H1 (cell line): ENCODE data around the gene CCAR1. TPM values are rescaled to one million over a fixed set of nuclear protein-coding genes. Genes with fewer than 3 reads are reported as not detected.
"Not testable (repeated sequence)": the region's sequence is repeated elsewhere in the genome, so short reads cannot be mapped to it uniquely, and the experiment has no call there.

Source experiments
- CTCF ChIA-PET: fragments of 300-600 bp; sonication (Branson Sonifier 250); formaldehyde crosslinking; loops from one replicate; lab custom pipeline; 2021; ENCODE audit not compliant: partially characterized antibody; lab: Charles Lee
- POLR2A ChIA-PET: fragments of 300-600 bp; sonication (Branson Sonifier 250); formaldehyde crosslinking; loops from one replicate; lab custom pipeline; 2021; ENCODE audit warnings: inconsistent platforms; ENCODE audit not compliant: partially characterized antibody; lab: Charles Lee
- DNase-seq, 2 experiments: peaks; one replicate each; pipeline versions ENCODE4 v3.0.0 to v3.0.0-alpha.2; 2010 to 2022; ENCODE audit warnings: low spot score in 2 of 2, low read depth in 1 of 2, mixed read lengths in 1 of 2
- FAIRE-seq: peaks from 2 replicates; lab custom pipeline; 2011; peaks lifted over from hg19 to GRCh38; lab: Jason Lieb, UNC
- H2AFZ ChIP-seq: 2 replicates; pipeline ENCODE4 v1.8.1; 2012; ENCODE audit warnings: low read length, inconsistent platforms
- H2AK5ac ChIP-seq: 2 replicates; pipeline ENCODE4 v1.6.1; 2013; ENCODE audit warnings: low read depth, low read length
- H2BK120ac ChIP-seq: replicated peaks from 2 replicates; pipeline ENCODE3; 2013; ENCODE audit warnings: low read depth, low read length, inconsistent platforms
- H2BK12ac ChIP-seq: 2 replicates; pipeline ENCODE4 v1.6.1; 2013; ENCODE audit warnings: low read depth, low read length
- H2BK15ac ChIP-seq: 2 replicates; pipeline ENCODE4 v1.6.1; 2013; ENCODE audit warnings: low read length
- H2BK20ac ChIP-seq: 2 replicates; pipeline ENCODE4 v1.6.1; 2013; ENCODE audit warnings: low read length
- H2BK5ac ChIP-seq: 2 replicates; pipeline ENCODE4 v1.6.1; 2013; ENCODE audit warnings: low read depth, low read length
- H3K14ac ChIP-seq: 2 replicates; pipeline ENCODE4 v1.6.1; 2013; ENCODE audit warnings: inconsistent platforms; ENCODE audit not compliant: insufficient read length
- H3K18ac ChIP-seq: 2 replicates; pipeline ENCODE4 v1.6.1; 2013; ENCODE audit warnings: low read length; ENCODE audit errors: extremely low read depth
- H3K23ac ChIP-seq: 2 replicates; pipeline ENCODE4 v1.6.1; 2013; ENCODE audit warnings: inconsistent platforms; ENCODE audit not compliant: insufficient read length
- H3K23me2 ChIP-seq: 2 replicates; pipeline ENCODE4 v1.6.1; 2013; ENCODE audit warnings: low read depth, low read length
- H3K27ac ChIP-seq: 2 replicates; pipeline ENCODE4 v1.6.1; 2011; ENCODE audit warnings: low read depth, low read length, inconsistent platforms
- H3K27me3 ChIP-seq, 4 experiments: replicated peaks in 1 of 4; 1 replicate in 1 of 4; 2 replicates in 3 of 4; pipeline versions ENCODE4 v1.6.1 to v1.8.1; 2011 to 2013; ENCODE audit warnings: low read length in 3 of 4, mild to moderate bottlenecking in 3 of 4, inconsistent platforms in 2 of 4, mixed read lengths in 2 of 4, moderate library complexity in 1 of 4; ENCODE audit not compliant: control insufficient read depth in 3 of 4, insufficient read depth in 3 of 4; ENCODE audit errors: extremely low read depth in 1 of 4
- H3K36me3 ChIP-seq, 4 experiments: 2 replicates each; pipeline versions ENCODE4 v1.6.1 to v1.8.1; 2011 to 2013; ENCODE audit warnings: mild to moderate bottlenecking in 4 of 4, low read length in 3 of 4, moderate library complexity in 2 of 4, control low read depth in 1 of 4, inconsistent platforms in 1 of 4; ENCODE audit not compliant: insufficient read depth in 4 of 4, control insufficient read depth in 2 of 4
- H3K4ac ChIP-seq: replicated peaks from 2 replicates; pipeline ENCODE3; 2013; ENCODE audit warnings: low read length, low read depth, mixed read lengths, inconsistent platforms; ENCODE audit not compliant: insufficient read length
- H3K4me1 ChIP-seq, 4 experiments: replicated peaks in 1 of 4; 1 replicate in 1 of 4; 2 replicates in 3 of 4; pipeline versions ENCODE4 v1.6.1 to v1.8.1; 2011 to 2013; ENCODE audit warnings: low read length in 3 of 4, inconsistent platforms in 2 of 4, mixed read lengths in 1 of 4; ENCODE audit not compliant: insufficient read depth in 4 of 4, control insufficient read depth in 3 of 4
- H3K4me2 ChIP-seq, 2 experiments: 2 replicates each; pipeline versions ENCODE4 v1.6.1 to v1.8.1; 2011 to 2013; ENCODE audit warnings: low read depth in 2 of 2, low read length in 2 of 2, control low read depth in 1 of 2, inconsistent platforms in 1 of 2, mild to moderate bottlenecking in 1 of 2; ENCODE audit not compliant: insufficient read depth in 1 of 2
- H3K4me3 ChIP-seq, 4 experiments: fragments of 200-600, 300-600 bp in 1 of 4; sonication (generic), shearing (Covaris generic), sonication (Bioruptor Twin) in 1 of 4; 2 replicates each; pipeline versions ENCODE4 v1.5.1 to v1.8.1; 2011 to 2016; ENCODE audit warnings: low read length in 4 of 4, low read depth in 3 of 4, control low read depth in 2 of 4, inconsistent platforms in 2 of 4, mild to moderate bottlenecking in 2 of 4, mixed read lengths in 1 of 4, moderate library complexity in 1 of 4; ENCODE audit not compliant: insufficient read depth in 2 of 4; ENCODE audit errors: extremely low read depth in 1 of 4
- H3K56ac ChIP-seq: replicated peaks from 2 replicates; pipeline ENCODE3; 2013; ENCODE audit warnings: low read depth, mild to moderate bottlenecking, mixed read lengths, low read length, inconsistent platforms; ENCODE audit not compliant: insufficient read length
- H3K79me1 ChIP-seq: 2 replicates; pipeline ENCODE4 v1.6.1; 2013; ENCODE audit warnings: low read depth, low read length, control low read depth
- H3K79me2 ChIP-seq, 2 experiments: 2 replicates each; pipeline versions ENCODE4 v1.6.1 to v1.8.1; 2012 to 2013; ENCODE audit warnings: low read length in 2 of 2, mild to moderate bottlenecking in 2 of 2, inconsistent platforms in 1 of 2; ENCODE audit not compliant: insufficient read depth in 2 of 2, control insufficient read depth in 1 of 2
- H3K9ac ChIP-seq, 4 experiments: replicated peaks in 1 of 4; 1 replicate in 1 of 4; 2 replicates in 3 of 4; pipeline versions ENCODE4 v1.6.1 to v1.8.1; 2011 to 2013; ENCODE audit warnings: low read depth in 3 of 4, low read length in 3 of 4, control low read depth in 2 of 4, mild to moderate bottlenecking in 2 of 4, moderate library complexity in 2 of 4, inconsistent platforms in 1 of 4; ENCODE audit errors: extremely low read depth in 1 of 4
- H3K9me3 ChIP-seq, 2 experiments: 2 replicates each; pipeline versions ENCODE4 v1.6.1 to v1.8.1; 2012 to 2013; ENCODE audit warnings: mild to moderate bottlenecking in 2 of 2, moderate library complexity in 2 of 2, control low read depth in 1 of 2, inconsistent platforms in 1 of 2, low read depth in 1 of 2, low read length in 1 of 2, mixed read lengths in 1 of 2; ENCODE audit not compliant: insufficient read depth in 2 of 2
- H4K20me1 ChIP-seq, 2 experiments: replicated peaks in 1 of 2; 2 replicates each; pipeline versions ENCODE3 to v1.8.1; 2011 to 2013; ENCODE audit warnings: inconsistent platforms in 2 of 2, low read length in 2 of 2, mild to moderate bottlenecking in 1 of 2; ENCODE audit not compliant: insufficient read depth in 2 of 2, control insufficient read depth in 1 of 2
- H4K5ac ChIP-seq: 2 replicates; pipeline ENCODE4 v1.6.1; 2013; ENCODE audit warnings: low read length, low read depth, mixed read lengths, inconsistent platforms; ENCODE audit not compliant: insufficient read length
- H4K8ac ChIP-seq: 2 replicates; pipeline ENCODE4 v1.8.0; 2013; ENCODE audit warnings: mild to moderate bottlenecking, moderate library complexity, low read length, inconsistent platforms; ENCODE audit not compliant: insufficient read depth; ENCODE audit errors: extremely low read depth
- H4K91ac ChIP-seq: replicated peaks from 2 replicates; pipeline ENCODE3; 2013; ENCODE audit warnings: low read length, mixed read lengths, inconsistent platforms; ENCODE audit not compliant: insufficient read length
- WGBS, 2 experiments: shearing (Covaris generic) in 1 of 2; methylation state at CpG; one replicate each; pipeline versions ENCODE4 v1.1.6 to v1.1.7; 2013 to 2015; ENCODE audit warnings: low lambda C conversion rate in 2 of 2, mixed read lengths in 2 of 2, inconsistent platforms in 1 of 2, low coverage in 1 of 2, missing lambda C conversion rate in 1 of 2; ENCODE audit not compliant: insufficient replicate concordance in 2 of 2, insufficient coverage in 1 of 2, insufficient read length in 1 of 2; ENCODE audit errors: extremely low coverage in 1 of 2, missing lambda C conversion rate in 1 of 2; 5-methylcytosine and 5-hydroxymethylcytosine counted together
- polyA plus RNA-seq, 7 experiments: library from polyadenylated mRNA; depleted of rRNA in 3 of 7; stranded (reverse) in 5 of 7; unstranded in 2 of 7; fragments of >200 nt in 5 of 7; fragments of 200-250 nt in 2 of 7; gene quantifications; 1 replicate in 5 of 7; 2 replicates in 1 of 7; 4 replicates in 1 of 7; pipeline versions ENCODE4 v1.2.1 to v1.2.3, GENCODE V29; 2011 to 2013; ENCODE audit warnings: missing spikeins in 2 of 7, mixed read lengths in 2 of 7
- total RNA-seq: library from RNA; stranded (reverse); fragmentation: NEBNext Ultra II Directional; extraction: Animal tissue kit (Norgen Biotek cat#: 25700); gene quantifications from 2 replicates; pipeline ENCODE4 v1.2.1, GENCODE V29; 2021

CCAR1 gene
- total and polyA plus RNA-seq, 2 of the 8 experiments (the other 6 are each of a cell fraction or from before 2014, with no cell fraction given) = 91.6 to 111 TPM

DNA sequence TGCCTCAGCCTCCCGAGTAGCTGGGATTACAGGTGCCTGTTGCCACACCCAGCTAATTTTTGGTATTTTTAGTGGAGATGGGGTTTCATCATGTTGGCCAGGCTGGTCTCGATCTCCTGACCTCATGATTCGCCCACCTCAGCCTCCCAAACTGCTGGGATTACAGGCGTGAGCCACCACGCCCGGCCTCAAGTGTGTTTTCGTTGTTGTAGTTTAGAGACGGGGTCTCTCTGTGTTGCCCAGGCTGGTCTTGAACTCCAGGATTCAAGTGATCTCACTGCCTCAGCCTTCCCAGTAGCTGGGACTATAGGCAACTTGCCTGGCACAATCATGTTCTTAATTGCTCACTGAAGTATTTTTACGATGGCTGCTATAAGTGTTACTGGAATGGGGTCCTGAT, 89.8 kb downstream of the CCAR1 start:
- H3K4me3 ChIP-seq, H3K27me3 ChIP-seq, H3K79me1 ChIP-seq, H4K5ac ChIP-seq, H3K18ac ChIP-seq, H2BK120ac ChIP-seq, H3K4me1 ChIP-seq, H3K4ac ChIP-seq, H3K23me2 ChIP-seq, H2BK20ac ChIP-seq, H3K23ac ChIP-seq, FAIRE-seq, H3K27ac ChIP-seq, H3K56ac ChIP-seq, H4K91ac ChIP-seq, H2BK15ac ChIP-seq, H2BK12ac ChIP-seq, H4K20me1 ChIP-seq, H3K9me3 ChIP-seq, H4K8ac ChIP-seq, DNase-seq, H3K79me2 ChIP-seq, H2AK5ac ChIP-seq, H3K14ac ChIP-seq, H2AFZ ChIP-seq, H3K36me3 ChIP-seq, H3K4me2 ChIP-seq, H2BK5ac ChIP-seq, POLR2A ChIA-PET, H3K9ac ChIP-seq: not testable (repeated sequence)
- CTCF ChIA-PET = interaction anchor here (0.9 to 1.3 kb wide), 3 partner anchors 32 to 87 kb away, joined by 3 to 5 read pairs (median 4); no protein-coding TSS in a partner anchor
- WGBS, 2 experiments = 89% methylated on average over 9 of the region's 9 CpGs; no CpG with 5 or more reads in 1 of the 2 experiments
